ENCODE results near the gene TMED1. TPM values are rescaled to one million over a fixed set of nuclear protein-coding genes. Genes with fewer than 3 reads are reported as not detected.

The TMED1 gene
- total RNA-seq, 2 donors from 2014 or later = 14.5 to 34.6 TPM

GRCh38 chr19:10854350-10855089 is 18.5 kb upstream of the TMED1 start:
- H3K9me3 ChIP-seq = no peaks in the 10 kb centered on the region
- no peak overlapping the region for H3K27ac ChIP-seq
- intact Hi-C loops (cut with DNase I) = no loop called here
- H3K4me1 ChIP-seq = no peaks in the 10 kb centered on the region
- H3K36me3 ChIP-seq (replicated peaks in 1 of 2; ENCODE audit: insufficient read depth in 1 of 2, low read depth in 2 of 2) = no peaks in the 10 kb centered on the region
- no peak for ATAC-seq
- WGBS, 2 donors = 60 to 65% methylated on average over 5 to 7 of the region's 7 CpGs
- no peak overlapping the region for H3K4me3 ChIP-seq
- no peak for DNase-seq
- H3K27me3 ChIP-seq = no peaks in the 10 kb centered on the region
- TF ChIP-seq CTCF (IDR thresholded peaks at IDR 0.05) (no peak), POLR2A (IDR thresholded peaks at IDR 0.05) (no peak)

GRCh38 chr19:10852941-10853340 is 16.9 kb upstream of the TMED1 start:
- intact Hi-C loops (cut with DNase I) = no loop called here
- Histone ChIP-seq H3K27ac (no peak overlapping the region), H3K27me3 (no peaks in the 10 kb centered on the region), H3K4me1 (no peaks in the 10 kb centered on the region), H3K4me3 (no peak overlapping the region), H3K36me3 (replicated peaks in 1 of 2; ENCODE audit: insufficient read depth in 1 of 2, low read depth in 2 of 2) (no peaks in the 10 kb centered on the region), H3K9me3 (no peaks in the 10 kb centered on the region)
- ATAC-seq (no peak), DNase-seq (no peak)
- WGBS, 2 donors = 80% methylated on average over 7 of the region's 7 CpGs
- TF ChIP-seq CTCF (IDR thresholded peaks at IDR 0.05) (no peak), POLR2A (IDR thresholded peaks at IDR 0.05) (no peak)

GRCh38 chr19:10852098-10852800 is 16.2 kb upstream of the TMED1 start:
- no peak for DNase-seq
- Histone ChIP-seq H3K9me3 (no peaks in the 10 kb centered on the region), H3K4me1 (no peaks in the 10 kb centered on the region), H3K36me3 (replicated peaks in 1 of 2; ENCODE audit: insufficient read depth in 1 of 2, low read depth in 2 of 2) (no peaks in the 10 kb centered on the region), H3K4me3 (no peak overlapping the region), H3K27me3 (no peaks in the 10 kb centered on the region), H3K27ac (no peak overlapping the region)
- TF ChIP-seq POLR2A (IDR thresholded peaks at IDR 0.05) (no peak), CTCF (IDR thresholded peaks at IDR 0.05) (no peak)
- 76 to 84% methylated on average over 7 of the region's 7 CpGs for WGBS, 2 donors
- intact Hi-C loops (cut with DNase I) = no loop called here
- ATAC-seq = no peak

- DNase-seq = no peak
- no peaks in the 10 kb centered on the region for H3K4me1 ChIP-seq
- TF ChIP-seq CTCF (IDR thresholded peaks at IDR 0.05) (no peak), POLR2A (IDR thresholded peaks at IDR 0.05) (no peak)
- no peaks in the 10 kb centered on the region for H3K36me3 ChIP-seq (replicated peaks in 1 of 2; ENCODE audit: insufficient read depth in 1 of 2, low read depth in 2 of 2)
- no peak overlapping the region for H3K27ac ChIP-seq
- H3K4me3 ChIP-seq = no peak overlapping the region
- intact Hi-C loops (cut with DNase I) = no loop called here
- WGBS, 2 donors = 85% methylated on average over 5 of the region's 5 CpGs
- no peaks in the 10 kb centered on the region for H3K9me3 ChIP-seq
- no peak for ATAC-seq
- no peaks in the 10 kb centered on the region for H3K27me3 ChIP-seq
These were observed 14.6 kb upstream of the TMED1 start for GRCh38 chr19:10850631-10851030.
